ENCODE data around the gene DHRS4L2. TPM values are rescaled to one million over a fixed set of nuclear protein-coding genes. Genes with fewer than 3 reads are reported as not detected.
"Not testable (repeated sequence)": the region's sequence is repeated elsewhere in the genome, so short reads cannot be mapped to it uniquely, and the experiment has no call there.

Gene DHRS4L2
- total RNA-seq, 4 donors from 2014 or later: 15.3 to 19.6 (median 17.7) TPM

GRCh38 chr14:23960899-23961298 lies 27.8 kb upstream of the DHRS4L2 start:
- DNase-seq (ENCODE audit: low spot score in 2 of 2); H3K27me3 ChIP-seq; H3K4me1 ChIP-seq; H3K4me3 ChIP-seq; H3K9me3 ChIP-seq; H3K36me3 ChIP-seq; H3K27ac ChIP-seq: not testable (repeated sequence)

- not testable (repeated sequence) for DNase-seq (ENCODE audit: low spot score in 2 of 2); H3K9me3 ChIP-seq; H3K4me1 ChIP-seq; H3K4me3 ChIP-seq; H3K27ac ChIP-seq; H3K36me3 ChIP-seq; H3K27me3 ChIP-seq
- WGBS, 2 donors: 78 to 88% methylated on average over 1 of the region's 2 CpGs
Measured at GRCh38 chr14:23961704-23962103, 27.0 kb upstream of the DHRS4L2 start.

- H3K9me3 ChIP-seq; H3K27me3 ChIP-seq; H3K36me3 ChIP-seq; DNase-seq (ENCODE audit: low spot score in 2 of 2); H3K4me1 ChIP-seq; H3K27ac ChIP-seq: not testable (repeated sequence)
- H3K4me3 ChIP-seq: peak overlapping the region in 2 of 4 donors; percentile 20 to 53
- no CpG with 5 or more reads among the region's 9 CpGs for WGBS, 2 donors
Measured at GRCh38 chr14:23969130-23969480, 19.6 kb upstream of the DHRS4L2 start.

- Histone ChIP-seq H3K27ac (peak overlapping the region in 2 of 4 donors; percentile 52 to 74), H3K4me3 (peak overlapping the region; percentile 20 to 53 (median 44))
- not testable (repeated sequence) for H3K27me3 ChIP-seq; H3K36me3 ChIP-seq; DNase-seq (ENCODE audit: low spot score in 2 of 2); H3K9me3 ChIP-seq; H3K4me1 ChIP-seq
- 23% methylated on average over 15 to 20 of the region's 61 CpGs for WGBS, 2 donors
Measured at GRCh38 chr14:23969481-23970282, 19.0 kb upstream of the DHRS4L2 start.

- not testable (repeated sequence) for H3K27ac ChIP-seq; H3K36me3 ChIP-seq; H3K9me3 ChIP-seq; DNase-seq (ENCODE audit: low spot score in 2 of 2); H3K4me1 ChIP-seq; H3K27me3 ChIP-seq
- 53 to 73% methylated on average over 8 to 15 of the region's 15 CpGs for WGBS, 2 donors
- H3K4me3 ChIP-seq: peak overlapping the region in 1 of 4 donors; percentile 53
Measured at GRCh38 chr14:23970283-23970659, 18.5 kb upstream of the DHRS4L2 start.

GRCh38 chr14:23973178-23973577 lies 15.6 kb upstream of the DHRS4L2 start:
- H3K36me3 ChIP-seq; H3K27me3 ChIP-seq; DNase-seq (ENCODE audit: low spot score in 2 of 2); H3K9me3 ChIP-seq; H3K27ac ChIP-seq; H3K4me1 ChIP-seq; H3K4me3 ChIP-seq: not testable (repeated sequence)
- WGBS, 2 donors: 89 to 95% methylated on average over 4 to 8 of the region's 8 CpGs

- not testable (repeated sequence) for DNase-seq (ENCODE audit: low spot score in 2 of 2); H3K36me3 ChIP-seq; H3K27me3 ChIP-seq; H3K4me3 ChIP-seq; H3K27ac ChIP-seq; H3K9me3 ChIP-seq; H3K4me1 ChIP-seq
Measured at GRCh38 chr14:23974041-23974440, 14.7 kb upstream of the DHRS4L2 start.

GRCh38 chr14:23977208-23977607 lies 11.5 kb upstream of the DHRS4L2 start:
- H3K36me3 ChIP-seq; DNase-seq (ENCODE audit: low spot score in 2 of 2); H3K27me3 ChIP-seq; H3K4me3 ChIP-seq; H3K9me3 ChIP-seq; H3K4me1 ChIP-seq; H3K27ac ChIP-seq: not testable (repeated sequence)
- TF ChIP-seq CTCF (IDR thresholded peaks at IDR 0.05): peak in 1 of 5 experiments; percentile 18
- 64 to 93% methylated on average over 2 of the region's 2 CpGs for WGBS, 2 donors

GRCh38 chr14:23981951-23982813 lies 6.5 kb upstream of the DHRS4L2 start:
- not testable (repeated sequence) for H3K9me3 ChIP-seq; H3K27me3 ChIP-seq; H3K27ac ChIP-seq; H3K4me3 ChIP-seq; DNase-seq (ENCODE audit: low spot score in 2 of 2)
- Histone ChIP-seq H3K4me1 (peaks cover 0 to 16% (median 0%) of the 10 kb centered on the region in 4 donors), H3K36me3 (peaks cover 0 to 12% (median 0%) of the 10 kb centered on the region in 3 donors)
- 79 to 85% methylated on average over 7 to 10 of the region's 10 CpGs for WGBS, 2 donors

Data from tibial nerve (tissue), 4 donors.